ENCODE measurements around the gene CDH4.

CDH4 gene

DNA sequence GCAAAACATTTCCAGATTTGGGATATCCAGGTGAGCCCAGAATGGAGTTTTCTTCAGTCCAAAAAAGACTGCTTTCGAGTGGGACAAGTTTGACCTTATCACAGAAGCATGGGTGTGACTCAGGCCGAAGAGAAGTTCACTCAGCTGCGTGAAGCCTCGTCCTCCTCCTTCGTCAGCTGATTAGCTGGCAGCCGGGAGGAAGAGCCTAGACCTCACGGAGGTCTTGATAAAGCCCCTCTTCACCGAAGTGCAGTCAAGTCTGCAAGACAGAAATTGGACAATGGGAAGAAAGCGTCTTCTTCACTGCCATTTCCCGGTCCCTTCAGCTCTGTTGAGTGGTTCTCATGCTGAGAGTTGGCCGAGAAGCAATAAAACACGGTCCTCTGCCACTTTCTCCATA, 449.7 kb downstream of the CDH4 start:
- DNase-seq = no peak

DNA sequence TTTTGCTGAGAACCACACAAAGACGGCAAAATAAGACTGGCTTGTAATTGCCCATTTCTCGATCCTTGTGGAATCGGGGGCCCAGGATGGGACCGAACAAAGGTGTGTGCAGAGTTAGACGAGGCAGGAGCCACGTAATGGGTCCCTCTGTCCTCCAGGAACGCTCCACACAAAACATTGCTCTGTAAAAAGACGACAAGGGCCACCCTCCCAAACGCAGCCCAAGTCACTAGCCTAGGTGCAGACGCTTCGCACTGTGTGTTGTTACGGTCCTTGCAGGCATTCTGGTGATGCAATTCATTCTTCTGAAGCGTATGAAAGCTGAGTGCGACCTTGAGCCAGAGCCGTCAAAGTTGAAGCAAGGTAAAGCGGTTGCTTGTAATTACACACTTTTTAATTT, 450.2 kb downstream of the CDH4 start:
- no peak for DNase-seq

DNA sequence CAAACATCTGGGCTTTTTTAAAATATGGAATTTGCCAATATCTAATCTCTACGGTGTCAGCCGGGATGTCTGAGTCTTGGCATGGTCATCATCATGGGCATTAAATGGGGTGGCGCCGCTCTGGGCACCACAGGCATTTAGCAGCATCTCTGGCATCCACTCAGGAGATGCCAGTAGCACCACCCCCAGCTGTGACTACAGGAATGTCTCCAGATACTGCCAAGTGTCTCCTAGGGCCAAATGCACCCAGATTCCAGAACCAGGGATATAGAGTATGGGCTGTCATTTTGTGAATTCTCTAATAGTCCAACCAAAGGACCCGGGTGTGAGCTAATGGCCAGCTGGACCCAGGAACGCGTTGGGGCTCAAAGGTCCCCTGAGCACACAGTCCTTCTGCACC, 452.6 kb downstream of the CDH4 start:
- DNase-seq = no peak

DNA sequence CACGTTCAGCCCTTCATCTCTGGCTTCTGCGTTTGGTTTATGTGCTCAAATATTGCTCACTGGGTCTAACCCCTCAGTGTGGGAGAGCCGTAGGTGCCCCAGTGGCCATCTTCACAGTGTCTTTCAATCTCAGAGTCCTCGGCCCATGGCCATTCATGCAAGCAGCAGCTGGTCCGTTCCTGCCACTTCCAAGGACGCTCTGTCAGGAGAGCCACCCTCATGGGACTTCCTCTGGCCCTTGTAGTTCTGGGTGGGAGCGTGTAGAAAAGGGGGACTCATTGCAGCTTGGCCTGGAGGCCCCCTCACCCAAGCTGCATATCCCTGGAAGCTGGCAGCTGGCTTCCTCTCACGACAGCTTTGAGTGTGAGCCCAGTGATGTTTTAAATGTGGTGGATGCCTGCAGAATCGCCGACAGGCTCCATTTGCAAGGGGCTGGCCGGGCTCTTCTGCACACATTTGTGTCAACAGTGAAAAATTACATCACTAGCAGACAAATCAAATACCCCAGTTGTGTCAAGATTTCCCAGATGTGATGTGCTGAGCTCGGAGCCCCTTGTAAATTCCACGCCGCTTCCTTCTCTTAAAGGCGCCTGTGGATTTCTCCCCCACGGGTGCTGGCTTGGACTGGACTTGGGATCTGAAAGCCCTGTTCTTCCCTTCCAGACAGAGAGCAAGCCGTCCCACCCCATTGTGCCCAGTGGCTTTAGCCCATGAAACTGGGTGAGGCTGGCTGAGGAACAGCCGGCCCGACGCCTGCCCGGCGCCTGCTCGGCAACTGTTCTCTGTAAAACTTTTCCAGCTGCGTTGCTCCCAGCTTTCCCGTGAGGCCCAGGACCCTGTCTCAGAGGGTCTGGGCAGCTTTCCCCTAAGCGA, 453.6 kb downstream of the CDH4 start:
- no peak for DNase-seq

DNA sequence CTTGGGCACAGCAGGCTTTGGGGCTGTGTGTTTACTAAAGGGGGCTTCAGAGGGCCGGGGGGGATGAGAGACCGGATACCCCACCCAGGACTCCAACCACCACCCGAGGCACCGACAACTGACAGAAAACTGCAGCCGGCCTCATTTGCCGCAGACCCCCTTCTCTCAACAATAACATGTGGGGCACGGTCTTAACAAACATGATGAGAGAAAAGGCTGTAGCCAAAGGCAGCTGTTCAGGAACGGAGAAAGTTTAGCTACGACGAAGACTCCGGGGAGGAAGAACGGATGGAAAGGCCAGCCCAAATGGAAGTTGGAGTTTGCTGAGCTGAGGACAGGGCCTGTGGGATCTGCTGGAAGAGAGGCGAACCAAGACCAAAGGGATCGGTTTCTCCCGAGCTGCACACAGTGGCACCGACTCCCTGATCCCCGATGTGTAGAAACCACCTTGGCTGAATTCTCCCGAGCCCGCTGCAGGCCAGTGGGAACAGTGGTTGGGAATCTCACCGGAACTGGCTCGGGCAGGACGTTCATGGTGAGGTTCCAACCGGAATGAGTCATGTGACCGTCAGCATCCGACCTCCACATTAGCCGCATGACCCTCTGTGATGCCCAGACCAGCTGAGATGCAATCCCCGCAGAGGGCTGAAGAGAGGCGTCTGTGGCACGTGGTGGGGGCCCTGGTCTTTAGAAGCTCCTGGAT, 454.3 kb downstream of the CDH4 start:
- no peak for DNase-seq

DNA sequence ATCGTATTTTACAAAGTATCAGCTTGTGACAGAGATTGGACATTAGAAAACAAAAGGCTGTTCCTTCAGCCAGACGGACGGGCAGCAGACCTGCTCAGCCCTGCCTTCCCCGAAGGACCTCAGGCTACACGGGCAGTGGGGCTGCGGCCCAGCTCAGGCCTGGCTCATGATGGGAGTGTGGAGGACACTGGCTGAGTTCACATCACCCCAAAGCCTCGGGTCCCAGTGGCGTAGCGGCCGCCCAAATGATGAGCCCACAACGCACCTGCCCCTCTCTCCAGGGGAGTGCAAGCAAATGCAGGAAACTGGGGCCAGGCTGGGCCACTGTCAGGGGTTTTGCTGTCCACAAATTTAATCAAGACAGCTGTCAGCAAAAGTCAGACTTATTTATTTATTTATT, 456.8 kb downstream of the CDH4 start:
- no peak for DNase-seq

DNA sequence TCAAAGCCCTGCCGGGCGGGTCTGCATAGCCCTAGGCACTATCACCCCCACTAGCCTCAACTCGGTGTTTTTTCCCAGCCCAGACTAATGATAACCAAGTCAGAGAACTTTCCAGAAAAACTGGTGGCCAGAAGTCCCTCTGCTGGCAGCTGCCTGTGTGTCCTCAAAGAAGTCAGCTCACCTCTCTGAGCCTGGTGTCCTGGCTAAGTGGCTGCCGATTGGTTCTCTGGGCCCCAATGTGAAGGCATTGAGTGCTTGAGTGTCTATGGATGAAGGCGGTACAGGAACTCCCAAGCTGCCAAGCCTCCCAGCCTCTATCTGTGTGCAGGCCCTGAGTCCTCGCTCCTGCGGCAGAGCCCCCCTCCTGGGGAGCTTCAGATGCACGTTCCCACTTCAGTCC, 458.0 kb downstream of the CDH4 start:
- no peak for DNase-seq

DNA sequence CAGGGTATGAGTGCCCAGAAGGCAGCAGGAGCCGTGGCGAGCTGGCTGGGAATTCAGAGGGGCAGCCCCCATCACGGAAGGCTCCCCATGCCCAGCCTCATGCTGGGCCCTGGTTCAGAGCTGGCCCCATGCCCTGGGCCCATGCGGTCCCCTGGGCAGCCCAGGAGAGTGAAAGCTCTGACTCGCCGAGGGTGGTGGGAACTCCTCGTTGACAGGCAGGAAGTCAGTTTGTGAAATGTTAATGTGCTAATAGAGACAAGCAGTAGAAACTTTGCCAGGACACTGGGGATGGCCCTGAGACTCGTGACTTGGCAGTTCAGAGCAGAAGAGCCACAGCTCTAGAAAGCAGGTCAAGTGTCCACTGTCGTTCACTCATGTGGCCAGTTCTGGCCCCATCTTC, 460.6 kb downstream of the CDH4 start:
- no peak for DNase-seq

DNA sequence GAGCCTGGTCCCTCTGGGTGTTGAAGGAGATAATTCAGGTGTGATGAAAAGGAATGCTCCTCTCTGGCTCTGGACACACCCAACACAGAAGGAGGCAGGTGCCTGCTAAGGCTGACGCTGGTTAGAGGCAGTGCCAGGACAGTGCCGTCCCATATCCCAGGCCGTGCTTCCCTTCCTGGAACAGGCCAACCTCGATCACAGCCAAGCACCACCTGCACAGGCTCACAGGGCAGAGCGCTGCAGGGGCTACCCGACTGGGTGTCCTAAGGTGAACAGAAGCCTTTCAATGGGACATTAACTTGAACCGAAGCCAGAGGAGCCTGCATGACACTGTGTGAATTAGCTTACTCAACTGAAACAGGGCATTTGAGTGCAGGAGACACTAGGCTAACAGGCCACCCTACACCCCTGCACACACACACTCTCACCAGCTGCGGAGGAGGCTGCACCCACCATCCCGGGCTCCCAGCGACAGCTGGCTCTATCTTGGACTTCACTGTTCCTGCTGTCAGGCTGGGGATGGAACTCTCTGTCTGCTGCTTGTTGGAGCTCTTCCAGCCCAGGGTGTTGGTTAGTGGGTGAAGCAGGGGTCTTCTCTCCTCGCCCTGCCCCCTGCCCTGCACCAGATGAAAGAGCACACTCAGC, 466.4 kb downstream of the CDH4 start:
- DNase-seq = no peak

DNA sequence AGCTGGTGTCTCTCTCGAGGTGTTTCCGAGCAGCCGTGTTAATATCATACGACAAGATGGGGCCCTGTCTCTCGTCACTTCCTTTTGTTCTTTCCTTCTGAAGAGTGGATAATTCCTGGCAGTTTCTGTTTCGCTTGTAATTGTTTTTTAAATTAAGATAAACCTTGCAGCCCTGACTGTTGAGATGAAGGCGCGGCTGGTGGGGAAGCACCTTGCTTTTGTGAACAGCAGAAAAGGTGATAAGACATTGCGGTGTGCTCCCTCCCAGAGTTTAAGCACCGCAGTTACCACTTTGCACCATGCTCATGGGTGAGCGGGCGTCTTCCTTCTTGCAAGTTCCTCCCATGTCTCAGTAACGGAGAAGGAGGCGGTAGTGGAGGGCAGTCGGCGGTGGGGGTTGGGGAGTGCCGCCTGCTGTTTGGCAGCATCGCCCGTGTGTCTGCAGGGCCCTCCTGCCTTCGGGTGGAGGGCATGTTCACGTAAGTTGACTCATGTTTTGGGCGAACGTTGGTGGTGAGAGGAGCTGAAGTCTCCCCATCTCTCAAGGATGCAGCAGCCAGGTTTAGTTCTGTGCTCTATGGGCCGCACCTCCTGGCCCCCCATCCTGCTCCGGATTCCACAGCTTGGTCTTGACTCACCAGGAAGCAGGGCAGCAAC, 467.8 kb downstream of the CDH4 start:
- peak; percentile 33 for DNase-seq

DNA sequence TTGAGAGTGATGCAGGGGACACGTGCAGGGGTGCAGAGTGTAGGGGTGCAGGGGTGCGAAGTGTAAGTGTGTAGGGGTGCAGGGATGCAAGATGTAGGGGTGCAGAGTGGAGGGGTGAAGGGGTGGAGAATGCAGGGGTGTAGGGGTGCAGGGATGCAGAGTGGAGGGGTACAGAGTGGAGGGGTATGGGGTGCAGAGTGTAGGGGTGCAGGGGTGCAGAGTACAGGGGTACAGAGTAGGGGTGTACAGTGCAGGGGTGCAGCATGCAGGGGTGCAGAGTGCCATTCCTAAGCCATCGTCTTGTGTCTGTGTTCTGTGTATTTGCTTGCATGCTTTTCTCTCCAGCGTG, 468.3 kb downstream of the CDH4 start:
- DNase-seq = no peak

DNA sequence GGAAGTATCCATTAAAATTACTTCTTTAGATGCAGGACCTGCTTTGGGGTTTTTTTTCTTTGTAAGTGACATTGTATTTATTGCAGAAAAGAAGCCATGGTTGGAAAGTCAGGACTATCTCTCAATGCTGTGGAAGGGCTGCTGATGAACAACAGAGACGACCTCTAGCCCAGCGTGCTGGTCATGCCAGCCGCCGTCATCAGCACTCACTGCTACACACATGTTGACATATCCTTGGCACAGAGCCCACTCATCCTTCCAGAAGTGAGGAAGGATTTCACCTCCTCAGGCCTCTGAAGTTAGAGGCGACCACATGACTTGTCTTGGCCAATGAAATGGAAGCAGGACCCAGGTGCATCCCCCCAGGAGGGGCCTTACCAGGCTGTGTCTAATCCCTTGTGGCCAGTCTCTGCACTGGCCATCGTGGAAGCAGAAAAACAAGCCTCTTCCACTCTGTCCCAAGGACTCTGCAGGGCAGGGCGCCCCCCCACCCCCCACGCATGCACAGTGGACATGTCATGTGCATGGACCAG, 470.2 kb downstream of the CDH4 start:
- no peak for DNase-seq

DNA sequence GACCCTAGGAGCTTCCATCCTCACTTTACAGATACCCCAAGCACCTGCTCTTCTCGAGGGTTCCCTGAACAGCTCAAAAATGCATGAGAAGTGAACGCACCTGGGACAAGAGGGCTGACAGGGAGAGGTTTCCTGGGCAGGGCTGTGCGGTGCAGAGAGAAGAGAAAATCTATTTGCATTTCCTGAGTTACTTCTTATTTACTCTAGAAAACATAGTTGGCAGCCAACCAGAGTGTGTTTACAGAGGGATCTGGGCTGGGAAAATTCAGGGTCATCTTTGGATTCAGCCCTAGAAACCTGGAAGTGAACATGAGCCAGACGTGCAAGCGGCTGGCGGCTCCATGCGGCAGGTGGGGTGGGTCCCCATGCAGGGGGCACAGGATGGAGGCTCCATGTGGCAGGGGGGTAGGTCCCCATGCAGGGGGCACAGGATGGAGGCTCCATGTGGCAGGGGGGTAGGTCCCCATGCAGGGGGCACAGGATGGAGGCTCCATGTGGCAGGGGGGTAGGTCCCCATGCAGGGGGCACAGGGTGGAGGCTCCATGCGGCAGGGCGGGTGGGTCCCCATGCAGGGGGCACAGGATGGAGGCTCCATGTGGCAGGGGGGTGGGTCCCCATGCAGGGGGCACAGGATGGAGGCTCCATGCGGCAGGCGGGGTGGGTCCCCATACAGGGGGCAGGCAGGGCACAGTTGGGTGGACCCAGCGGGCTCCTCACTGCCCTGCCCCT, 471.6 kb downstream of the CDH4 start:
- DNase-seq = no peak

DNA sequence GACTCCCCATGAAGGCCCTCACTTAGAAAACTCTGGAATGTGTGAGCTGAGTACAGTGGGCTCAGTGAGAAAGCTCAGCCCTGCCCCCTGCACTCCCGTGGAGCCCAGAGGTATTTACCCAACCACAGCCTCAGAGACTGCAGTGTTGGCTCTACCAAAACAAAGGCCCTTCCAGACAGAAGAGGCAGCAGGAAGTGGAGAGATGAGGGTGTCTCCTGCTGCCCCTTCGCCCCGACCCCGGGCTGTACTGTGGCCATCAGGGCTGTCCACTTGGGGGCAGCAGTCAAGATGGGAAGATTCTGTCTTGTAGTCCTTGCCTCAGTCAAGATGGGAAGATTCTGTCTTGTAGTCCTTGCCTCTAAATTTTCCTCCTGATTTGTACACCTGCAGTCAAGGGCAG, 472.3 kb downstream of the CDH4 start:
- DNase-seq = no peak

DNA sequence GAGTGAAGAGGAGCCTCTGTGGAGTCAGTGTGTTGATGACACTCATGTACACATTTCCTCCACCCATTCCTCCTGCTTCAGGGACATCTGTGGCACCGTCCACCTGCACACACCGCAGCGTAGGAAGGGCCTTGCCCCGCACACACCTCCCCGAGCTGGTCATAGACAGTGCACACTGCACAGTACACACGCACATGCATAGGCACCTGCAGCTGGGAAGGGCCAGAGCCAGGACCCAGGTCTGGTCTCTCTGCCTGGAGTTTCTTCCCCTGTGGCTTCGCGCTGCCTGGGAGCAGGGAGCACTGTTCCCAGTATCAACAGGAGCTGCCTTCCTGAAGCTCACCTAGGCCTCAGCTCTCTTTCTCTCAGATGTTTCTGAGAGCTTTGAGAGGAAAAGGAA, 473.1 kb downstream of the CDH4 start:
- no peak for DNase-seq

DNA sequence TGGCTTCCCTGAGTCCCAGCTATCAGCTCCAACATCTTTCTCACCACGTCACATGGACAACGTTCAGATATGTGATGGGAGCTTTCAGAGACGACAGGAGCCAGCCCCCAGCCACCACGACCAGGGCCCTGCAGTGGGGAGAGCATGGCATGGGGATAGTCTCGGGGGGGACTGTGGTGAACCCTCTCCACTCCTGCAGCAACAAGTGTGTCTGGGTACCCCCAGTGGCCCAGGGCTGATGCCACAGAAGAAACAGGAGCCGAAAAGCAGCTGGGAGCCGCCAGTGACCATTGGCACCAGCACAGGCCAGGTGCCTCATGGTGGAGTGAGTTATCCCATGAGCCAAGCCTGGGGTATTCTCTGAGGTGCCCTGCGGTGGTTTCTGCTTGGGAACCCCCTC, 473.9 kb downstream of the CDH4 start:
- DNase-seq = no peak

DNA sequence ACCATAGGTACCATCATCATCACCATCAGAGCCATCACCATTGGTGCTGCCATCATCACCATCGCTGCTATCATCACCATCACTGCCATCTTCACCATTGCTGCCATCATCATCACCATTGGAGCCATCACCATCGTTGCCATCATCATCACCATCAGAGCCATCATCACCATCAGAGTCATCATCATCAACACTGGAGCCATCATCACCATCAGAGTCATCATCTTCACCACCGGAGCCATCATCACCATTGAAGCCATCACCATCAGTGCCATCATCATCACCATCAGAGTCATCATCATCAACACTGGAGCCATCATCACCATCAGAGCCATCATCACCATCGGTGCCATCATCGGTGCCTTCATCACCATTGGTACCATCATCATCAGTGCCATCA, 474.9 kb downstream of the CDH4 start:
- DNase-seq = no peak

DNA sequence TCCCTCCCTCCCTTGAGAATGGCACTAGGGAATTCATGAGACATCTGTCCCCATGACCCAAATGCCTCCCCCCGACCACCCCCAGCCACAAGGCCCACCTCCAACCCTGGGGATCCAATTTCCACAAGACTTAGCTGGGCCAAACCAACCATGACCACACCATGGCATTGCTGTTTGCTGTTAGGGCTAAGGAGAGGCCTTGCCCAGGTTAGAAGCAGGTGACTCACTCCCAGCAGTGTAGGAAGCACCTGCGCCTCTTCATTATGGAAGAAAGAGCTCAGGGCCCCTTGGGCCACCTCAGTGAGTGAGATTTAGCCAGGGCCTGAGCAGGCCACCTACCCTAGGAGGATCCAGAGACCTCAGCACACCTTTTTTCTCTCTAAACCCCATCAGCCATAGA, 475.7 kb downstream of the CDH4 start:
- no peak for DNase-seq

DNA sequence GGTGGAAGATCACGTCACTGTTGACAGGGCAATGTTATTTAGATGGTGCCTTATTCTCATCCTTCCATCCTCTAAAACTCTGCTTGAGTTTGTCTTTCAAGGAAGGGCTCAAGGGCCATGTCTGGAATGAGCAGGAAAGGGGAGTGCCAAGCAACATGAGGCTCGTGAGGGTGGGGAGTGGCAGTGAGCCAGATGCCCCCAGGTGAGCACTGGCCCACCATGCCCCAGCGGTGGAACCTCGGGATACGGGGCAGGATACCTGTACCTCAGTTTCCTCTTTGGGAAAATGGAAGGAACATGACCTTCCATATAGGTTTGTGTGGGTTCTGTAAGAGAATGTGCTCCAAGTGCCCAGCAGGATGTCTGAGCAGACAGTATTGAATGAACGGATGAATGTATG, 476.3 kb downstream of the CDH4 start:
- no peak for DNase-seq

DNA sequence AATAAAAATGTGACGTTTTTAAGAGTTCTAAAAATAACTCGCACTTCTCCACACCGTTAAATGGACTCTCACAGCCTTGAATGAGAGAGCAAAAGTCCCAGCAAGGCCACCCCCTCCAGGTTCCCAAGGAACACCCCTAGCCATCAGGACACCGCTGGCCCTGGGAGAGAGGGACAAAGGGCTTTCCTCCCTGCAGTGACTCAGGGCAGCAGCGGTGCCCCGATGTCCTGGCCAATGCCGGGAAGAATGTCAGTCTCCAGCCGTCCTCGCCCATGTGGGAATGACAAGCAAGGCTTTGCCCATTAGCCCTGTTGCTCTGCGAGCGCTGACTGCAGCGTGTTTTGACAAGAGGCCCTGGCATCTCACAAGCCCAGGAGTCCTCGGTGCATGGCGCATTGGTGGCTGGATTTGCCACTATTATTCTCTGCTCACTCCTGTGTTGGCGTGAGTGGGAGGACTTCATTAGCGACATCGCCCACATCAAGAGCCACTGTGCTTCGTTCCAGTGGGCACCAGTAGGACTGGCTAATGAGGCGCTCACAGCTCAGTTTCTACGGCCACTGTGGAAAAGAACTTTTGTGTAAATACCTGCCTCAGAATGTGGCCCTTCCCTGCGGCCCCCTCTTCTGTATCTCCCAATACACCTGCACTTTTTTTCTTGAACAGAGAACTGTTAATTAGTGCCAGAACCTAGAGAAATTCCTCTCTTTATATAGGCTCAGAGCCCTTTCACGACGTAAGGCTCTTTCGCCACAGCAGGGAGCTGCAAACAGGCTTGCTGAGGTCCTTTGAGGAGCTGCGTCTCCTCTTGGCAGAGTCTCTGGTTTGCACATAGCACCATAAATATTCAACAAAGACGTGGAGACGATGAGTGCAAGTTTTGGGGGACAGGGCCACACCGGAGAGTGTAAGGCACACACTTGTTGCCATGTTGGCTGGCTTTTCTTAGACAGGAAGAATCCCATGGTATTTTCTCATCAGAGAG, 477.0 kb downstream of the CDH4 start:
- DNase-seq = no peak

DNA sequence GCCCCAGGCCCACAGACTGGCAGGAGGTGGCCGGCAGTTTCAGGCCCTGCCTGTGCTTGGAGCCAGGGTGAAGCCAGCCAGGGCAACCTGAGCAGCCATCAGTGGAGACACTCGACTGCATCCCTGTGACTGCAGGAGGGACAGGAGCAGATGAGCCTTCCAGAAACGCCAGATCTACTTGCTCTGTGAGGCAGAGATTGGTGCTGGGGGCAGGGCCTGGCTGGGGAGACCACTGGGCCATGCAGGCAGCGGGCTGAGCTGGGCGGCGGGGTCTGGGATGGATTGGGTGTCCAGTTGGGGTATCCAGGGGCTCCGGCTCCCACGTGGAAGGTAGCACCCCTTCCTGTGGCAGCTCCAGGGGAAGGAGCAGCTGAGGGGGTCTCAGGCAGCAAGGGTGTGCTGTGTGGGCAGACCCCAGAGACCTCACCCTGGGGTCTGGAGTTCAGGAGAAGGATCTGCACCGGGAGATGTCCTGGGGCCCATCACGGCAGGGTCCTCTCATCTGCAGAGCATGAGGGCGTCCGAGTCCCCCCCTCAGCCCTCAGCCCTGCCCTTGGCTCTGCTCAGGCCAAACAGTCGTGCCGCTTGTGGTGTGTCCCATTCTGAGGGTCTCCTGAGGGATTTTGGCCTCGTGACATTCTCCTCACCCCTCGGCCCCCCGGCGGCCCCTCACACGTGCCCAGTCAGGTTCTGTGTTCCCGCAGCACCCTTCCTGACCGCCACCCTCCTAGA, 478.7 kb downstream of the CDH4 start:
- DNase-seq = no peak
